GM12801 (cell line): ENCODE data around the gene ENTPD3.

ENCODE experiments used
- CTCF ChIP-seq: IDR thresholded peaks from one replicate; pipeline ENCODE4 v1.5.1; 2011; ENCODE audit warnings: control low read depth; ENCODE audit not compliant: insufficient read length; ENCODE audit errors: extremely low read depth

The ENTPD3 gene

GRCh38 chr3:40463579-40463978 lies 76.6 kb downstream of the ENTPD3 start:
- TF ChIP-seq CTCF, result no peak

- no peak for TF ChIP-seq CTCF
These were observed 77.5 kb downstream of the ENTPD3 start for GRCh38 chr3:40464339-40465110.

- TF ChIP-seq CTCF, result no peak
These were observed 78.1 kb downstream of the ENTPD3 start for GRCh38 chr3:40465111-40465407.

GRCh38 chr3:40465456-40465855 lies 78.5 kb downstream of the ENTPD3 start:
- TF ChIP-seq CTCF, result no peak

- TF ChIP-seq CTCF, result no peak
These were observed 81.0 kb downstream of the ENTPD3 start for GRCh38 chr3:40468018-40468417.

- TF ChIP-seq CTCF, result no peak
These were observed 83.7 kb downstream of the ENTPD3 start for GRCh38 chr3:40470701-40471100.

- no peak for TF ChIP-seq CTCF
These were observed 89.8 kb downstream of the ENTPD3 start, which contains the start of gene ZNF619 for GRCh38 chr3:40476478-40477470. TSS of gene ZNF619 (plus strand) at chr3:40477122. CDS start at chr3:40477980, 858 bp downstream.
